HEK293 (cell line): Measurements from ENCODE around the gene MAP1LC3B2.

Source experiments
- BCL6B ChIP-seq: fragments of 450-650 bp; formaldehyde crosslinking; IDR thresholded peaks from 2 replicates; pipeline ENCODE4 v1.5.1; 2017; ENCODE audit warnings: missing biosample characterization, missing genetic modification characterization
- CTCF ChIP-seq: fragments of 450-650 bp; formaldehyde crosslinking; IDR thresholded peaks from 2 replicates; pipeline ENCODE4 v1.5.1; 2016; ENCODE audit warnings: missing biosample characterization, missing genetic modification characterization
- HOXD13 ChIP-seq: sonication (generic); formaldehyde crosslinking; IDR thresholded peaks from 2 replicates; pipeline ENCODE4 v1.8.0; 2022; ENCODE audit warnings: missing genetic modification reagents, borderline replicate concordance
- PRDM10 ChIP-seq: fragments of 450-650 bp; formaldehyde crosslinking; IDR thresholded peaks from 2 replicates; pipeline ENCODE4 v1.5.1; 2016; ENCODE audit warnings: missing biosample characterization, missing genetic modification characterization
- PRDM6 ChIP-seq: fragments of 450-650 bp; formaldehyde crosslinking; IDR thresholded peaks from 2 replicates; pipeline ENCODE4 v1.5.1; 2017; ENCODE audit warnings: missing biosample characterization, missing genetic modification characterization
- YY1 ChIP-seq: fragments of 450-650 bp; formaldehyde crosslinking; IDR thresholded peaks from 2 replicates; pipeline ENCODE4 v1.5.1; 2018; ENCODE audit warnings: missing biosample characterization, missing genetic modification characterization
- ZFP41 ChIP-seq: fragments of 450-650 bp; formaldehyde crosslinking; IDR thresholded peaks from 2 replicates; pipeline ENCODE4 v1.5.1; 2016; ENCODE audit warnings: missing biosample characterization, missing genetic modification characterization, borderline replicate concordance
- ZNF521 ChIP-seq: fragments of 450-650 bp; formaldehyde crosslinking; IDR thresholded peaks from 2 replicates; pipeline ENCODE4 v1.5.1; 2017; ENCODE audit warnings: missing biosample characterization, mild to moderate bottlenecking, missing genetic modification characterization
- ZNF530 ChIP-seq: fragments of 450-650 bp; formaldehyde crosslinking; IDR thresholded peaks from 2 replicates; pipeline ENCODE4 v1.5.1; 2016; ENCODE audit warnings: low read depth, missing biosample characterization, missing genetic modification characterization
- ZNF544 ChIP-seq: fragments of 450-650 bp; formaldehyde crosslinking; IDR thresholded peaks from 2 replicates; pipeline ENCODE4 v1.5.0; 2017; ENCODE audit warnings: missing biosample characterization, missing genetic modification characterization

GRCh38 chr12:116587270-116587669 is 28.1 kb downstream of the MAP1LC3B2 start:
- TF ChIP-seq ZFP41 (tag by site-specific recombination), result no peak
- no peak for TF ChIP-seq CTCF (tag by site-specific recombination)
- TF ChIP-seq ZNF521, result no peak
- no peak for TF ChIP-seq HOXD13 (CRISPR knock-in tag)
- no peak for TF ChIP-seq YY1 (tag by site-specific recombination)
- TF ChIP-seq ZNF544 (tag by site-specific recombination), result no peak
- no peak for TF ChIP-seq PRDM10
- TF ChIP-seq BCL6B (tag by site-specific recombination), result no peak
- no peak for TF ChIP-seq PRDM6 (tag by site-specific recombination)
- TF ChIP-seq ZNF530 (tag by site-specific recombination), result no peak
